HEK293 (cell line): ENCODE results near the gene MKRN1.

Experiments used
- MZF1 ChIP-seq: fragments of 450-650 bp; formaldehyde crosslinking; IDR thresholded peaks from 2 replicates; pipeline ENCODE4 v1.5.1; 2017; ENCODE audit warnings: missing biosample characterization, missing genetic modification characterization, borderline replicate concordance
- PRDM1 ChIP-seq: fragments of 450-650 bp; formaldehyde crosslinking; IDR thresholded peaks from 2 replicates; pipeline ENCODE4; 2016; ENCODE audit warnings: missing biosample characterization, missing genetic modification characterization
- YY1 ChIP-seq: fragments of 450-650 bp; formaldehyde crosslinking; IDR thresholded peaks from 2 replicates; pipeline ENCODE4 v1.5.1; 2018; ENCODE audit warnings: missing biosample characterization, missing genetic modification characterization
- ZBTB1 ChIP-seq: fragments of 450-650 bp; formaldehyde crosslinking; IDR thresholded peaks from 2 replicates; pipeline ENCODE4 v1.5.1; 2016; ENCODE audit warnings: missing biosample characterization, missing genetic modification characterization
- ZNF121 ChIP-seq: fragments of 450-650 bp; formaldehyde crosslinking; IDR thresholded peaks from 2 replicates; pipeline ENCODE4 v1.5.1; 2016; ENCODE audit warnings: missing biosample characterization, missing genetic modification characterization
- ZNF311 ChIP-seq: fragments of 450-650 bp; formaldehyde crosslinking; IDR thresholded peaks from 2 replicates; pipeline ENCODE4 v1.5.1; 2017; ENCODE audit warnings: missing biosample characterization, missing genetic modification characterization, borderline replicate concordance
- ZNF501 ChIP-seq: fragments of 450-650 bp; formaldehyde crosslinking; IDR thresholded peaks from 2 replicates; pipeline ENCODE4 v1.5.1; 2016; ENCODE audit warnings: missing biosample characterization, missing genetic modification characterization
- ZNF544 ChIP-seq: fragments of 450-650 bp; formaldehyde crosslinking; IDR thresholded peaks from 2 replicates; pipeline ENCODE4 v1.5.0; 2017; ENCODE audit warnings: missing biosample characterization, missing genetic modification characterization
- ZNF792 ChIP-seq: fragments of 450-650 bp; formaldehyde crosslinking; IDR thresholded peaks from 2 replicates; pipeline ENCODE4 v1.5.1; 2016; ENCODE audit warnings: missing biosample characterization, missing genetic modification characterization
- ZNF830 ChIP-seq: fragments of 450-650 bp; IDR thresholded peaks from 2 replicates; pipeline ENCODE4 v1.5.0; 2018; ENCODE audit warnings: missing biosample characterization, missing genetic modification characterization, low read depth, mild to moderate bottlenecking, moderate library complexity
- TF ChIP-seq, protein P1 (sequence below): fragments of 450-650 bp; formaldehyde crosslinking; IDR thresholded peaks from 2 replicates; pipeline ENCODE4 v1.5.1; 2016; ENCODE audit warnings: missing biosample characterization, missing genetic modification characterization
- TF ChIP-seq, protein P2 (sequence below): fragments of 450-650 bp; formaldehyde crosslinking; IDR thresholded peaks from 2 replicates; pipeline ENCODE4 v1.5.1; 2016; ENCODE audit warnings: missing biosample characterization, missing genetic modification characterization

DNA sequence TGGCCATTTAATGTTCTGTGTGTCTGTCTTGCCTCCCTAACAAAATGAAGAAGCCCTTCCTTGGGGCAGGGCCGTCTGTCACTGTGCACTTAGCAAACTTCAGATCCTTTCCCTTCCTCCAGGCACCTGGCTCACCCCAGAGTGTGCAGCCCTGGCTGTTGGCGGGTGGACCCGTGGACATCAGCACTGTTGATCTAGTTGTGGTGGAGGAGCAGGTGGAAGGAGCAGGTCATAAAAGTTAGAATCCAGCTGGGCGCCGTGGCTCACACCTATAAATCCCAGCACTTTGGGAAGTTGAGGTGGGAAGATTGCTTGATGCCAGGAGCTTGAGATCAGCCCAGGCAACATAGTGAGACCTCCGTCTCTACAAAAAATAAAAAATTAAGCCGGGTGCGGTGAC lies 62.7 kb downstream of the MKRN1 start:
- TF ChIP-seq, protein P1, sequence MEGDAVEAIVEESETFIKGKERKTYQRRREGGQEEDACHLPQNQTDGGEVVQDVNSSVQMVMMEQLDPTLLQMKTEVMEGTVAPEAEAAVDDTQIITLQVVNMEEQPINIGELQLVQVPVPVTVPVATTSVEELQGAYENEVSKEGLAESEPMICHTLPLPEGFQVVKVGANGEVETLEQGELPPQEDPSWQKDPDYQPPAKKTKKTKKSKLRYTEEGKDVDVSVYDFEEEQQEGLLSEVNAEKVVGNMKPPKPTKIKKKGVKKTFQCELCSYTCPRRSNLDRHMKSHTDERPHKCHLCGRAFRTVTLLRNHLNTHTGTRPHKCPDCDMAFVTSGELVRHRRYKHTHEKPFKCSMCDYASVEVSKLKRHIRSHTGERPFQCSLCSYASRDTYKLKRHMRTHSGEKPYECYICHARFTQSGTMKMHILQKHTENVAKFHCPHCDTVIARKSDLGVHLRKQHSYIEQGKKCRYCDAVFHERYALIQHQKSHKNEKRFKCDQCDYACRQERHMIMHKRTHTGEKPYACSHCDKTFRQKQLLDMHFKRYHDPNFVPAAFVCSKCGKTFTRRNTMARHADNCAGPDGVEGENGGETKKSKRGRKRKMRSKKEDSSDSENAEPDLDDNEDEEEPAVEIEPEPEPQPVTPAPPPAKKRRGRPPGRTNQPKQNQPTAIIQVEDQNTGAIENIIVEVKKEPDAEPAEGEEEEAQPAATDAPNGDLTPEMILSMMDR (tag by site-specific recombination) = no peak
- TF ChIP-seq ZNF544 (no peak), ZNF830 (tag by site-specific recombination) (no peak), ZNF121 (no peak), ZBTB1 (tag by site-specific recombination) (no peak), PRDM1 (no peak), MZF1 (tag by site-specific recombination) (no peak), ZNF501 (tag by site-specific recombination) (no peak), ZNF792 (no peak), YY1 (no peak), ZNF311 (tag by site-specific recombination) (no peak)
- TF ChIP-seq, protein P2, sequence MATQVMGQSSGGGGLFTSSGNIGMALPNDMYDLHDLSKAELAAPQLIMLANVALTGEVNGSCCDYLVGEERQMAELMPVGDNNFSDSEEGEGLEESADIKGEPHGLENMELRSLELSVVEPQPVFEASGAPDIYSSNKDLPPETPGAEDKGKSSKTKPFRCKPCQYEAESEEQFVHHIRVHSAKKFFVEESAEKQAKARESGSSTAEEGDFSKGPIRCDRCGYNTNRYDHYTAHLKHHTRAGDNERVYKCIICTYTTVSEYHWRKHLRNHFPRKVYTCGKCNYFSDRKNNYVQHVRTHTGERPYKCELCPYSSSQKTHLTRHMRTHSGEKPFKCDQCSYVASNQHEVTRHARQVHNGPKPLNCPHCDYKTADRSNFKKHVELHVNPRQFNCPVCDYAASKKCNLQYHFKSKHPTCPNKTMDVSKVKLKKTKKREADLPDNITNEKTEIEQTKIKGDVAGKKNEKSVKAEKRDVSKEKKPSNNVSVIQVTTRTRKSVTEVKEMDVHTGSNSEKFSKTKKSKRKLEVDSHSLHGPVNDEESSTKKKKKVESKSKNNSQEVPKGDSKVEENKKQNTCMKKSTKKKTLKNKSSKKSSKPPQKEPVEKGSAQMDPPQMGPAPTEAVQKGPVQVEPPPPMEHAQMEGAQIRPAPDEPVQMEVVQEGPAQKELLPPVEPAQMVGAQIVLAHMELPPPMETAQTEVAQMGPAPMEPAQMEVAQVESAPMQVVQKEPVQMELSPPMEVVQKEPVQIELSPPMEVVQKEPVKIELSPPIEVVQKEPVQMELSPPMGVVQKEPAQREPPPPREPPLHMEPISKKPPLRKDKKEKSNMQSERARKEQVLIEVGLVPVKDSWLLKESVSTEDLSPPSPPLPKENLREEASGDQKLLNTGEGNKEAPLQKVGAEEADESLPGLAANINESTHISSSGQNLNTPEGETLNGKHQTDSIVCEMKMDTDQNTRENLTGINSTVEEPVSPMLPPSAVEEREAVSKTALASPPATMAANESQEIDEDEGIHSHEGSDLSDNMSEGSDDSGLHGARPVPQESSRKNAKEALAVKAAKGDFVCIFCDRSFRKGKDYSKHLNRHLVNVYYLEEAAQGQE (tag by site-specific recombination) = no peak
